GM21381 (cell line): ENCODE measurements around the gene KLF15.

Source experiments
- ATAC-seq: cut with Tn5 transposase; IDR thresholded peaks from one replicate; pipeline ENCODE4 v1.9.1; 2021; ENCODE audit warnings: mild to moderate bottlenecking, moderate library complexity; ENCODE audit not compliant: unreplicated experiment

KLF15 gene

GRCh38 chr3:126307591-126308393 lies 49.4 kb downstream of the KLF15 start:
- no peak for ATAC-seq

- ATAC-seq = no peak
Measured at GRCh38 chr3:126306888-126307482, 50.2 kb downstream of the KLF15 start.

GRCh38 chr3:126306397-126306796 lies 50.8 kb downstream of the KLF15 start:
- ATAC-seq = no peak

- no peak for ATAC-seq
Measured at GRCh38 chr3:126305427-126305826, 51.8 kb downstream of the KLF15 start.

GRCh38 chr3:126304704-126305103 lies 52.5 kb downstream of the KLF15 start:
- ATAC-seq = no peak

GRCh38 chr3:126304291-126304690 lies 52.9 kb downstream of the KLF15 start:
- ATAC-seq = no peak

- ATAC-seq = no peak
Measured at GRCh38 chr3:126303272-126303671, 53.9 kb downstream of the KLF15 start.

GRCh38 chr3:126300761-126301481 lies 56.3 kb downstream of the KLF15 start:
- ATAC-seq = no peak

GRCh38 chr3:126300001-126300760 lies 57.0 kb downstream of the KLF15 start:
- no peak for ATAC-seq

GRCh38 chr3:126295407-126295939 lies 61.7 kb downstream of the KLF15 start:
- ATAC-seq = no peak

GRCh38 chr3:126294211-126294808 lies 62.9 kb downstream of the KLF15 start:
- ATAC-seq = no peak

- ATAC-seq = no peak
Measured at GRCh38 chr3:126293370-126294082, 63.7 kb downstream of the KLF15 start.
